Measurements from ENCODE around the gene NMD3. TPM values are rescaled to one million over a fixed set of nuclear protein-coding genes. Genes with fewer than 3 reads are reported as not detected.

NMD3 gene
- total RNA-seq, 1 experiment from 2014 or later: 55.6 TPM

DNA sequence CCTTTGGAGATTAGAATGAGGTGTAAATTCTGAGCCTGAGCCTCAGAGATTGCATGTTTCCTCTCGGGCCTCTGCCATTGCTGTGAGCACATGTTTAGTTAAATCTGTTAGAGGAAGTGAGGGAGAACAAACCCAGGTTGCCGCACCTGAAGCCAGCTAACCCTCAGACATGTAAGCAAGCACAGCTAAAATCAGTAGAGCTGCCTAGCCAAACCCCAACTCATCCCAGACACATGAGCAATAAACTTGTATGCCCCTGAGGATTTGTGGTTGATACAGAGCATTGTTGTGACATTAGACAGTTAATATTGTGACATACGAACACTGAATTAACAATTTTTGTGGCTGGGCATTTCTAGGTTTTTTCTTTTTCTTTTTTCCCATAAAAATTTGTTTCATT lies 41.9 kb downstream of the NMD3 start:
- no peak overlapping the region for H3T11ph ChIP-seq (ENCODE audit: low read length)
- no peak overlapping the region for H3K27ac ChIP-seq (ENCODE audit: insufficient read length, low read depth, low read length)
- H4K20me1 ChIP-seq (ENCODE audit: control insufficient read depth, insufficient read depth, insufficient read length): no peaks in the 10 kb centered on the region
- no peaks in the 10 kb centered on the region for H3K9me3 ChIP-seq (ENCODE audit: control insufficient read depth, low read depth, low read length)
- no peak overlapping the region for H2BK12ac ChIP-seq (ENCODE audit: insufficient read length, low read depth, low read length)
- Mint-ChIP-seq H3K36me3 (ENCODE audit: insufficient read depth in 1 of 3, low read depth in 3 of 3) (peaks cover 38 to 63% (median 43%) of the 10 kb centered on the region in 3 experiments), H3K4me3 (no peak overlapping the region), H3K9me3 (peaks cover 20 to 25% of the 10 kb centered on the region in 2 experiments; a peak in 4 of 5 replicates), H3K27me3 (ENCODE audit: low read depth) (no peaks in the 10 kb centered on the region), H3K27ac (0 out of 7 replicates have a peak overlapping the region, but pooled peaks of 1 of the 3 experiments have one; percentile 49), H3K4me1 (no peaks in the 10 kb centered on the region)
- no peak overlapping the region for H2AFZ ChIP-seq (ENCODE audit: low read length)
- WGBS (ENCODE audit: extremely low coverage, insufficient read length, low lambda C conversion rate): no CpG with 5 or more reads among the region's 3 CpGs
- H4K5ac ChIP-seq (ENCODE audit: insufficient read length, low read depth, low read length): no peak overlapping the region
- no peak overlapping the region for H3K23ac ChIP-seq (ENCODE audit: insufficient read length, low read depth, low read length)
- H3K27me3 ChIP-seq (ENCODE audit: insufficient read depth, low read length): no peaks in the 10 kb centered on the region
- DNase-seq: no peak
- H3K23me2 ChIP-seq (ENCODE audit: insufficient read length, low read depth, low read length, poor library complexity, severe bottlenecking): no peaks in the 10 kb centered on the region
- no peak overlapping the region for H4K91ac ChIP-seq (ENCODE audit: insufficient read length, low read depth, low read length)
- no peaks in the 10 kb centered on the region; the same call in 1 of the 2 replicates for H3K79me2 ChIP-seq (ENCODE audit: insufficient read depth, low read length)
- no peaks in the 10 kb centered on the region for H3K4me1 ChIP-seq (ENCODE audit: insufficient read depth, low read length)
- H3K79me1 ChIP-seq (ENCODE audit: insufficient read depth, low read depth, low read length, poor library complexity, severe bottlenecking): no peaks in the 10 kb centered on the region
- H3K14ac ChIP-seq (ENCODE audit: insufficient read depth, low read length): no peak overlapping the region
- no peak overlapping the region for H3K18ac ChIP-seq (ENCODE audit: insufficient read length, low read depth, low read length)
- no peak overlapping the region for H3K9ac ChIP-seq (ENCODE audit: extremely low read depth, insufficient read length, low read length)
- H4K8ac ChIP-seq (replicated peaks; ENCODE audit: insufficient read length, low read depth, low read length): no peak overlapping the region
- no peak overlapping the region for H2AK5ac ChIP-seq (ENCODE audit: insufficient read length, low read length)
- no peak overlapping the region for H2BK5ac ChIP-seq (ENCODE audit: insufficient read length, low read length)
- no peak overlapping the region for H2BK20ac ChIP-seq (ENCODE audit: low read depth, low read length, poor library complexity, severe bottlenecking)
- no peak overlapping the region for H2BK15ac ChIP-seq (ENCODE audit: low read depth, low read length)
- TF ChIP-seq, protein P1, sequence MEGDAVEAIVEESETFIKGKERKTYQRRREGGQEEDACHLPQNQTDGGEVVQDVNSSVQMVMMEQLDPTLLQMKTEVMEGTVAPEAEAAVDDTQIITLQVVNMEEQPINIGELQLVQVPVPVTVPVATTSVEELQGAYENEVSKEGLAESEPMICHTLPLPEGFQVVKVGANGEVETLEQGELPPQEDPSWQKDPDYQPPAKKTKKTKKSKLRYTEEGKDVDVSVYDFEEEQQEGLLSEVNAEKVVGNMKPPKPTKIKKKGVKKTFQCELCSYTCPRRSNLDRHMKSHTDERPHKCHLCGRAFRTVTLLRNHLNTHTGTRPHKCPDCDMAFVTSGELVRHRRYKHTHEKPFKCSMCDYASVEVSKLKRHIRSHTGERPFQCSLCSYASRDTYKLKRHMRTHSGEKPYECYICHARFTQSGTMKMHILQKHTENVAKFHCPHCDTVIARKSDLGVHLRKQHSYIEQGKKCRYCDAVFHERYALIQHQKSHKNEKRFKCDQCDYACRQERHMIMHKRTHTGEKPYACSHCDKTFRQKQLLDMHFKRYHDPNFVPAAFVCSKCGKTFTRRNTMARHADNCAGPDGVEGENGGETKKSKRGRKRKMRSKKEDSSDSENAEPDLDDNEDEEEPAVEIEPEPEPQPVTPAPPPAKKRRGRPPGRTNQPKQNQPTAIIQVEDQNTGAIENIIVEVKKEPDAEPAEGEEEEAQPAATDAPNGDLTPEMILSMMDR (conservative IDR thresholded peaks at IDR 0.05): no peak
- no peak overlapping the region for H3K56ac ChIP-seq (ENCODE audit: insufficient read length, low read depth, low read length)
- H2BK120ac ChIP-seq (ENCODE audit: low read depth, low read length, poor library complexity, severe bottlenecking): no peak overlapping the region
- no peak overlapping the region for H3K4ac ChIP-seq (ENCODE audit: low read depth, low read length)
- no peak overlapping the region for H3K4me2 ChIP-seq (ENCODE audit: insufficient read depth, insufficient read length, low read length)
